Fibroblast of lung (primary cell): ENCODE measurements around the gene OCLN. TPM values are rescaled to one million over a fixed set of nuclear protein-coding genes. Genes with fewer than 3 reads are reported as not detected.

Experiments used
- DNase-seq, 2 donors: peaks; one replicate each; pipeline versions ENCODE4 v3.0.0 to v3.0.0-alpha.2; 2010; ENCODE audit warnings: low read depth in 2 of 2
- H2AFZ ChIP-seq: 2 replicates; pipeline ENCODE4 v1.5.1; 2012; ENCODE audit warnings: low read length, control low read depth, inconsistent platforms
- H3K27ac ChIP-seq: 2 replicates; pipeline ENCODE4 v1.5.1; 2011; ENCODE audit warnings: low read length, control low read depth; ENCODE audit not compliant: insufficient read depth
- H3K27me3 ChIP-seq: 2 replicates; pipeline ENCODE4 v1.5.1; 2011; ENCODE audit warnings: mild to moderate bottlenecking, low read length; ENCODE audit not compliant: control insufficient read depth, insufficient read depth
- H3K36me3 ChIP-seq: 2 replicates; pipeline ENCODE4 v1.5.1; 2011; ENCODE audit warnings: low read length; ENCODE audit not compliant: control insufficient read depth, insufficient read depth
- H3K4me1 ChIP-seq: 2 replicates; pipeline ENCODE4 v1.5.1; 2011; ENCODE audit warnings: low read length; ENCODE audit not compliant: control insufficient read depth, insufficient read depth; ENCODE audit errors: extremely low read depth
- H3K4me2 ChIP-seq: 2 replicates; pipeline ENCODE4 v1.5.1; 2011; ENCODE audit warnings: low read length, control low read depth; ENCODE audit not compliant: insufficient read depth; ENCODE audit errors: extremely low read depth
- H3K4me3 ChIP-seq, 4 experiments: fragments of 200-600 bp in 1 of 4; sonication (generic) in 1 of 4; replicated peaks in 1 of 4; 2 replicates each; pipeline ENCODE4 v1.5.1; 2011 to 2016; ENCODE audit warnings: low read length in 4 of 4, low read depth in 3 of 4, mild to moderate bottlenecking in 3 of 4, control low read depth in 2 of 4, inconsistent platforms in 1 of 4, mixed read lengths in 1 of 4; ENCODE audit not compliant: insufficient read depth in 1 of 4; ENCODE audit errors: control extremely low read depth in 1 of 4
- H3K79me2 ChIP-seq: 2 replicates; pipeline ENCODE4 v1.5.1; 2012; ENCODE audit warnings: mild to moderate bottlenecking, low read length, inconsistent platforms; ENCODE audit not compliant: control insufficient read depth, insufficient read depth
- H3K9ac ChIP-seq: 2 replicates; pipeline ENCODE4 v1.5.1; 2011; ENCODE audit warnings: mild to moderate bottlenecking, low read length, control low read depth; ENCODE audit not compliant: insufficient read depth
- H3K9me3 ChIP-seq: 2 replicates; pipeline ENCODE4 v1.5.1; 2012; ENCODE audit warnings: low read depth, low read length; ENCODE audit not compliant: control insufficient read depth, insufficient read depth
- H4K20me1 ChIP-seq: 2 replicates; pipeline ENCODE4 v1.5.1; 2011; ENCODE audit warnings: low read length; ENCODE audit not compliant: control insufficient read depth, insufficient read depth; ENCODE audit errors: extremely low read depth
- CTCF ChIP-seq, 2 donors: IDR thresholded peaks in 1 of 2; conservative IDR thresholded peaks in 1 of 2; 1 replicate in 1 of 2; 2 replicates in 1 of 2; pipeline ENCODE4 v1.5.1; 2011 to 2012; ENCODE audit warnings: low read length in 2 of 2, control low read depth in 1 of 2, inconsistent platforms in 1 of 2, low read depth in 1 of 2, mild to moderate bottlenecking in 1 of 2
- EZH2 ChIP-seq: IDR thresholded peaks from 2 replicates; pipeline ENCODE4 v1.5.1; 2012; ENCODE audit warnings: low read length, control low read depth, mild to moderate bottlenecking; ENCODE audit errors: missing control alignments
- polyA plus RNA-seq, 2 donors: library from polyadenylated mRNA; depleted of rRNA in 1 of 2; stranded (reverse) in 1 of 2; unstranded in 1 of 2; fragments of >200 nt; gene quantifications; 2 replicates each; pipeline ENCODE4 v1.2.1, GENCODE V29; 2011 to 2012; ENCODE audit warnings: missing spikeins in 1 of 2
- total RNA-seq: library from RNA; depleted of rRNA; stranded (reverse); fragments of >200 nt; gene quantifications from 2 replicates; pipeline ENCODE4 v1.2.1, GENCODE V29; 2014

The OCLN gene
- total and polyA plus RNA-seq, 2 donors (not counting 1 experiment from before 2014, with no cell fraction given) = 3.1 to 7.8 TPM

GRCh38 chr5:69528035-69528434 lies 35.4 kb downstream of the OCLN start:
- Histone ChIP-seq H3K9ac (no peak overlapping the region), H3K27me3 (peaks cover 4% of the 10 kb centered on the region), H3K4me3 (no peak overlapping the region), H3K79me2 (no peaks in the 10 kb centered on the region), H3K36me3 (no peaks in the 10 kb centered on the region), H4K20me1 (no peaks in the 10 kb centered on the region), H3K27ac (no peak overlapping the region), H3K9me3 (no peaks in the 10 kb centered on the region), H3K4me2 (no peak overlapping the region), H2AFZ (no peak overlapping the region), H3K4me1 (no peaks in the 10 kb centered on the region)
- no peak for DNase-seq
- TF ChIP-seq EZH2 = no peak
- no peak for TF ChIP-seq CTCF (conservative IDR thresholded peaks at IDR 0.05 in 1 of 2, IDR thresholded peaks at IDR 0.05 in 1 of 2; ENCODE audit: low read depth in 1 of 2, low read length in 2 of 2)

GRCh38 chr5:69528609-69529008 lies 36.0 kb downstream of the OCLN start:
- peaks cover 4% of the 10 kb centered on the region for H3K27me3 ChIP-seq
- H2AFZ ChIP-seq = no peak overlapping the region
- no peak overlapping the region for H3K9ac ChIP-seq
- no peak for DNase-seq
- H3K4me1 ChIP-seq = no peaks in the 10 kb centered on the region
- H4K20me1 ChIP-seq = no peaks in the 10 kb centered on the region
- H3K79me2 ChIP-seq = no peaks in the 10 kb centered on the region
- no peak overlapping the region for H3K4me3 ChIP-seq
- no peak overlapping the region for H3K4me2 ChIP-seq
- H3K27ac ChIP-seq = no peak overlapping the region
- no peaks in the 10 kb centered on the region for H3K36me3 ChIP-seq
- no peak for TF ChIP-seq CTCF (conservative IDR thresholded peaks at IDR 0.05 in 1 of 2, IDR thresholded peaks at IDR 0.05 in 1 of 2; ENCODE audit: low read depth in 1 of 2, low read length in 2 of 2)
- TF ChIP-seq EZH2 = no peak
- H3K9me3 ChIP-seq = no peaks in the 10 kb centered on the region

GRCh38 chr5:69530561-69531405 lies 38.2 kb downstream of the OCLN start:
- Histone ChIP-seq H2AFZ (no peak overlapping the region), H3K9ac (no peak overlapping the region), H3K9me3 (no peaks in the 10 kb centered on the region), H3K27me3 (peaks cover 4% of the 10 kb centered on the region), H3K4me2 (no peak overlapping the region), H3K4me1 (no peaks in the 10 kb centered on the region), H3K27ac (no peak overlapping the region), H3K79me2 (no peaks in the 10 kb centered on the region), H3K36me3 (no peaks in the 10 kb centered on the region), H4K20me1 (no peaks in the 10 kb centered on the region), H3K4me3 (no peak overlapping the region)
- TF ChIP-seq EZH2 = no peak
- TF ChIP-seq CTCF (conservative IDR thresholded peaks at IDR 0.05 in 1 of 2, IDR thresholded peaks at IDR 0.05 in 1 of 2; ENCODE audit: low read depth in 1 of 2, low read length in 2 of 2) = no peak
- DNase-seq = no peak
